GM19239 (cell line): ENCODE measurements around the gene CAMTA1.

Source experiments
- DNase-seq: peaks from one replicate; pipeline ENCODE4 v3.0.0; 2011; ENCODE audit warnings: low spot score; ENCODE audit not compliant: insufficient read length
- FAIRE-seq: peaks from 2 replicates; lab custom pipeline; 2011; peaks lifted over from hg19 to GRCh38; lab: Jason Lieb, UNC

CAMTA1 gene

GRCh38 chr1:7012461-7012924 lies 227.2 kb downstream of the CAMTA1 start:
- no peak for FAIRE-seq

GRCh38 chr1:7013833-7014639 lies 228.8 kb downstream of the CAMTA1 start:
- DNase-seq (no peak), FAIRE-seq (no peak)

More at GRCh38 chr1:7012461-7012924, 227.2 kb downstream of the CAMTA1 start:
- no peak for DNase-seq

- no peak for FAIRE-seq
- DNase-seq: no peak
Observed at GRCh38 chr1:7014640-7014930, 229.3 kb downstream of the CAMTA1 start.

GRCh38 chr1:7015022-7015421 lies 229.8 kb downstream of the CAMTA1 start:
- no peak for DNase-seq
- no peak for FAIRE-seq

GRCh38 chr1:7018351-7018750 lies 233.1 kb downstream of the CAMTA1 start:
- FAIRE-seq (no peak), DNase-seq (no peak)

- FAIRE-seq: no peak
Observed at GRCh38 chr1:7018826-7019225, 233.6 kb downstream of the CAMTA1 start.

GRCh38 chr1:7019510-7019909 lies 234.3 kb downstream of the CAMTA1 start:
- DNase-seq (no peak), FAIRE-seq (no peak)

More at GRCh38 chr1:7018826-7019225, 233.6 kb downstream of the CAMTA1 start:
- no peak for DNase-seq

- DNase-seq: no peak
- FAIRE-seq: no peak
Observed at GRCh38 chr1:7022058-7022457, 236.8 kb downstream of the CAMTA1 start.

- FAIRE-seq: no peak
- DNase-seq: no peak
Observed at GRCh38 chr1:7025013-7025412, 239.8 kb downstream of the CAMTA1 start.

GRCh38 chr1:7026169-7026568 lies 240.9 kb downstream of the CAMTA1 start:
- DNase-seq (no peak), FAIRE-seq (no peak)

- FAIRE-seq (no peak), DNase-seq (no peak)
Observed at GRCh38 chr1:7032992-7033391, 247.7 kb downstream of the CAMTA1 start.

GRCh38 chr1:7036386-7036785 lies 251.1 kb downstream of the CAMTA1 start:
- DNase-seq (no peak), FAIRE-seq (no peak)

- DNase-seq (no peak), FAIRE-seq (no peak)
Observed at GRCh38 chr1:7039590-7040220, 254.5 kb downstream of the CAMTA1 start.

- FAIRE-seq: no peak
- DNase-seq: no peak
Observed at GRCh38 chr1:7040969-7041695, 255.9 kb downstream of the CAMTA1 start.

GRCh38 chr1:7042322-7043190 lies 257.3 kb downstream of the CAMTA1 start:
- DNase-seq (peak; percentile 50), FAIRE-seq (peak; percentile 47)

GRCh38 chr1:7043191-7043549 lies 257.9 kb downstream of the CAMTA1 start:
- FAIRE-seq (no peak), DNase-seq (no peak)

GRCh38 chr1:7043719-7044535 lies 258.7 kb downstream of the CAMTA1 start:
- DNase-seq (no peak), FAIRE-seq (no peak)

- DNase-seq (no peak), FAIRE-seq (no peak)
Observed at GRCh38 chr1:7045897-7046296, 260.6 kb downstream of the CAMTA1 start.

- FAIRE-seq (no peak), DNase-seq (no peak)
Observed at GRCh38 chr1:7046314-7046713, 261.1 kb downstream of the CAMTA1 start.
